ENCODE results near the gene TLR4. TPM values are rescaled to one million over a fixed set of nuclear protein-coding genes. Genes with fewer than 3 reads are reported as not detected.
A peak's percentile ranks its signal among the peaks of the same experiment; 100 is the strongest.

Gene TLR4
- total and polyA plus RNA-seq, 10 of the 15 experiments (the other 5 are each of a cell fraction or from before 2014, with no cell fraction given): 0.03 to 0.50 (median 0.16) TPM

GRCh38 chr9:117682955-117683710 is 21.1 kb upstream of the TLR4 start (continued):
- TF ChIP-seq MLLT1 (IDR thresholded peaks at IDR 0.05) (no peak), POU2F2 (IDR thresholded peaks at IDR 0.05; ENCODE audit: borderline replicate concordance, low read depth, low read length) (no peak), HSF1 (IDR thresholded peaks at IDR 0.05; ENCODE audit: low read depth, low read length) (no peak), MTA2 (IDR thresholded peaks at IDR 0.05; ENCODE audit: low read depth) (peak; percentile 70), YBX1 (IDR thresholded peaks at IDR 0.05) (no peak), RELA (IDR thresholded peaks at IDR 0.05; ENCODE audit: borderline replicate concordance, partially characterized antibody) (no peak), GABPA (IDR thresholded peaks at IDR 0.05; ENCODE audit: low read depth) (no peak), HDGF (IDR thresholded peaks at IDR 0.05) (no peak), CHD1 (IDR thresholded peaks at IDR 0.05; ENCODE audit: low read depth, low read length) (no peak), DPF2 (IDR thresholded peaks at IDR 0.05) (peak; percentile 65), CBFB (IDR thresholded peaks at IDR 0.05; ENCODE audit: low read depth) (no peak), POLR2AphosphoS2 (IDR thresholded peaks at IDR 0.05; ENCODE audit: low read depth, low read length) (no peak), RBBP5 (conservative IDR thresholded peaks at IDR 0.05) (no peak), NR2C1 (IDR thresholded peaks at IDR 0.05) (no peak), ATF7 (IDR thresholded peaks at IDR 0.05; ENCODE audit: low read depth) (0 out of 2 replicates have a peak, but pooled peaks have one; percentile 21), NR2C2 (IDR thresholded peaks at IDR 0.05; ENCODE audit: borderline replicate concordance, control insufficient read depth, insufficient read length, low read depth) (no peak), SIN3A (IDR thresholded peaks at IDR 0.05; ENCODE audit: low read depth, low read length) (no peak), HDAC2 (IDR thresholded peaks at IDR 0.05) (no peak), CREB1 (IDR thresholded peaks at IDR 0.05; ENCODE audit: low read depth) (no peak), BHLHE40 (IDR thresholded peaks at IDR 0.05; ENCODE audit: borderline replicate concordance in 1 of 2, low read depth in 2 of 2, low read length in 1 of 2) (peak in 1 of 2 experiments; percentile 25; a peak in 1 of 4 replicates), ZNF384 (IDR thresholded peaks at IDR 0.05; ENCODE audit: borderline replicate concordance, low read depth, low read length) (no peak), SMC3 (IDR thresholded peaks at IDR 0.05; ENCODE audit: borderline replicate concordance, low read length) (no peak), MEF2A (IDR thresholded peaks at IDR 0.05; ENCODE audit: insufficient read depth, low read depth, low read length) (no peak), JUNB (IDR thresholded peaks at IDR 0.05) (peak; percentile 98), RAD51 (IDR thresholded peaks at IDR 0.05) (no peak), BMI1 (IDR thresholded peaks at IDR 0.05; ENCODE audit: borderline replicate concordance) (no peak), JUND (IDR thresholded peaks at IDR 0.05; ENCODE audit: low read depth, low read length) (no peak)
- TF ChIP-seq, protein P1, sequence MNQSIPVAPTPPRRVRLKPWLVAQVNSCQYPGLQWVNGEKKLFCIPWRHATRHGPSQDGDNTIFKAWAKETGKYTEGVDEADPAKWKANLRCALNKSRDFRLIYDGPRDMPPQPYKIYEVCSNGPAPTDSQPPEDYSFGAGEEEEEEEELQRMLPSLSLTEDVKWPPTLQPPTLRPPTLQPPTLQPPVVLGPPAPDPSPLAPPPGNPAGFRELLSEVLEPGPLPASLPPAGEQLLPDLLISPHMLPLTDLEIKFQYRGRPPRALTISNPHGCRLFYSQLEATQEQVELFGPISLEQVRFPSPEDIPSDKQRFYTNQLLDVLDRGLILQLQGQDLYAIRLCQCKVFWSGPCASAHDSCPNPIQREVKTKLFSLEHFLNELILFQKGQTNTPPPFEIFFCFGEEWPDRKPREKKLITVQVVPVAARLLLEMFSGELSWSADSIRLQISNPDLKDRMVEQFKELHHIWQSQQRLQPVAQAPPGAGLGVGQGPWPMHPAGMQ (IDR thresholded peaks at IDR 0.05; ENCODE audit: borderline replicate concordance): no peak

Measured in GM12878 (cell line).